OCI-LY7 (cell line): Measurements from ENCODE around the gene RPTN. TPM values are rescaled to one million over a fixed set of nuclear protein-coding genes. Genes with fewer than 3 reads are reported as not detected.

Experiments
- BruUV-seq: library from RNA; stranded (reverse); fragments of 400-500 nt; replicated peaks from 2 replicates; lab custom pipeline; 2021; lab: Mats Ljungman, UMichigan
- CTCF ChIA-PET: fragments of 300-600 bp; sonication (Branson Sonifier 250); formaldehyde crosslinking; loops from one replicate; lab custom pipeline; 2022; ENCODE audit warnings: antibody characterized with exemption; ENCODE audit not compliant: unreplicated experiment; lab: Charles Lee
- POLR2A ChIA-PET: fragments of 300-600 bp; sonication (Branson Sonifier 250); formaldehyde crosslinking; loops from one replicate; lab custom pipeline; 2022; ENCODE audit warnings: antibody characterized with exemption; lab: Charles Lee
- DNase-seq: peaks from one replicate; pipeline ENCODE4 v3.0.0-alpha.2; 2015; ENCODE audit warnings: low spot score
- H2AFZ ChIP-seq: fragments of 200-600 bp; sonication (generic), shearing (Covaris generic); 2 replicates; pipeline ENCODE4 v1.6.1; 2014; ENCODE audit warnings: mild to moderate bottlenecking, antibody characterized with exemption, low read length, moderate library complexity
- H3K27ac ChIP-seq: fragments of 200-600 bp; sonication (generic); 2 replicates; pipeline ENCODE4 v1.5.1; 2014; ENCODE audit warnings: mixed run types, low read depth, mild to moderate bottlenecking, moderate library complexity, low read length, inconsistent platforms; ENCODE audit not compliant: poor library complexity, severe bottlenecking
- H3K36me3 ChIP-seq: fragments of 200-600 bp; sonication (generic); 2 replicates; pipeline ENCODE4 v1.6.1; 2014; ENCODE audit warnings: mild to moderate bottlenecking, antibody characterized with exemption, low read length, moderate library complexity, mixed read lengths; ENCODE audit not compliant: insufficient read depth
- H3K4me1 ChIP-seq: fragments of 200-600 bp; sonication (generic); 2 replicates; pipeline ENCODE4 v1.5.1; 2014; ENCODE audit warnings: mild to moderate bottlenecking, low read length; ENCODE audit not compliant: insufficient read depth, poor library complexity, severe bottlenecking
- H3K4me2 ChIP-seq: fragments of 200-600 bp; sonication (generic); 2 replicates; pipeline ENCODE4 v1.6.1; 2014; ENCODE audit warnings: mild to moderate bottlenecking, low read length
- H3K4me3 ChIP-seq: fragments of 200-600 bp; sonication (generic); 2 replicates; pipeline ENCODE4 v1.5.1; 2014; ENCODE audit warnings: mild to moderate bottlenecking, low read depth, low read length; ENCODE audit not compliant: poor library complexity, severe bottlenecking
- H3K79me2 ChIP-seq: fragments of 200-600 bp; sonication (generic); 2 replicates; pipeline ENCODE4 v1.6.1; 2016; ENCODE audit warnings: low read depth, mild to moderate bottlenecking, low read length, moderate library complexity, mixed read lengths; ENCODE audit not compliant: insufficient read depth
- H3K9me2 ChIP-seq: fragments of 200-600 bp; sonication (generic); 2 replicates; pipeline ENCODE4 v1.6.1; 2016; ENCODE audit warnings: mild to moderate bottlenecking, low read length, mixed read lengths; ENCODE audit not compliant: insufficient read depth
- H3K9me3 ChIP-seq: fragments of 200-600 bp; sonication (generic); 2 replicates; pipeline ENCODE4 v1.6.1; 2014; ENCODE audit warnings: mild to moderate bottlenecking, mixed run types, low read length, mixed read lengths
- H4K20me1 ChIP-seq: fragments of 200-600 bp; sonication (generic); 2 replicates; pipeline ENCODE4 v1.6.1; 2014; ENCODE audit warnings: mild to moderate bottlenecking, antibody characterized with exemption, low read length, moderate library complexity, mixed read lengths; ENCODE audit not compliant: insufficient read depth
- EZH2phosphoT487 ChIP-seq: fragments of 200-600 bp; sonication (generic); IDR thresholded peaks from 2 replicates; pipeline ENCODE4 v1.6.1; 2018; ENCODE audit warnings: low read depth, borderline replicate concordance, mild to moderate bottlenecking, mixed run types, antibody characterized with exemption, low read length, moderate library complexity, mixed read lengths
- intact Hi-C: fragments of 100-400 bp; cut with micrococcal nuclease; formaldehyde crosslinking; loops from one replicate; pipeline ENCODE4 v1.10.0; 2022; ENCODE audit not compliant: unreplicated experiment
- total RNA-seq, 2 experiments: library from RNA; depleted of rRNA in 1 of 2; stranded (reverse); fragments of >200 nt in 1 of 2; shearing (Covaris generic) in 1 of 2; gene quantifications; 2 replicates each; pipeline ENCODE4 v1.2.3, GENCODE V29; 2014 to 2022
- TF ChIP-seq, protein P1 (sequence below): fragments of 200-600 bp; sonication (generic); conservative IDR thresholded peaks from 2 replicates; pipeline ENCODE4 v1.5.1; 2014; ENCODE audit warnings: mild to moderate bottlenecking, antibody characterized with exemption, low read length, moderate library complexity, mixed read lengths

The RPTN gene
- total RNA-seq, 2 experiments from 2014 or later = not detected

DNA sequence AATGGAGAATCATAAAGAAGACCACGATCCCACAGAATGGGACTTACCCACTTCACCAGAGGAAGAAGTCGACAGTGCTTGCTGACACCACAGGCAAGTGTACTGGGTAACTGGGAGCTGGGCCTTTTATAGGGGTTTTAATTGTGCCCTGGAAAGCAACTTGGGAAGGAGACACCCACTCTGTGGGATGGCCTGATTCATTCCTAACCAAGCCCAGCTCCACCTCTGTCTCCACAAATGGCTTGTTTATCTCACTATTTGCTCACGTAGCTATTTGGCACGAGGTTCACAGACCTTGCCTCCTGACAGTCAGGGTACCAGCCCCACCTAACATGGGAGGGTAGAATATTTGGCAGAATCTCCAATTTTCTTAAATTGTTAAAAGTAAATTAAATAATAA is 43.7 kb downstream of the RPTN start, which contains the start of gene TCHH:
TSS of gene TCHH (minus strand) at position 101 of the 400 bp plus-strand sequence. CDS start 1,364 bp downstream, outside the sequence.
- no peak for DNase-seq
- H3K9me3 ChIP-seq = no peaks in the 10 kb centered on the region
- no peaks in the 10 kb centered on the region for H3K79me2 ChIP-seq
- H3K36me3 ChIP-seq = no peaks in the 10 kb centered on the region
- H2AFZ ChIP-seq = no peak within 1 kb of the TSS
- ChIA-PET POLR2A (no interaction called here), CTCF (no interaction called here)
- H3K27ac ChIP-seq = no peak within 1 kb of the TSS
- no peak within 1 kb of the TSS for H3K4me3 ChIP-seq
- TF ChIP-seq, protein P1, sequence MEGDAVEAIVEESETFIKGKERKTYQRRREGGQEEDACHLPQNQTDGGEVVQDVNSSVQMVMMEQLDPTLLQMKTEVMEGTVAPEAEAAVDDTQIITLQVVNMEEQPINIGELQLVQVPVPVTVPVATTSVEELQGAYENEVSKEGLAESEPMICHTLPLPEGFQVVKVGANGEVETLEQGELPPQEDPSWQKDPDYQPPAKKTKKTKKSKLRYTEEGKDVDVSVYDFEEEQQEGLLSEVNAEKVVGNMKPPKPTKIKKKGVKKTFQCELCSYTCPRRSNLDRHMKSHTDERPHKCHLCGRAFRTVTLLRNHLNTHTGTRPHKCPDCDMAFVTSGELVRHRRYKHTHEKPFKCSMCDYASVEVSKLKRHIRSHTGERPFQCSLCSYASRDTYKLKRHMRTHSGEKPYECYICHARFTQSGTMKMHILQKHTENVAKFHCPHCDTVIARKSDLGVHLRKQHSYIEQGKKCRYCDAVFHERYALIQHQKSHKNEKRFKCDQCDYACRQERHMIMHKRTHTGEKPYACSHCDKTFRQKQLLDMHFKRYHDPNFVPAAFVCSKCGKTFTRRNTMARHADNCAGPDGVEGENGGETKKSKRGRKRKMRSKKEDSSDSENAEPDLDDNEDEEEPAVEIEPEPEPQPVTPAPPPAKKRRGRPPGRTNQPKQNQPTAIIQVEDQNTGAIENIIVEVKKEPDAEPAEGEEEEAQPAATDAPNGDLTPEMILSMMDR = no peak
- no peak for TF ChIP-seq EZH2phosphoT487
- H3K4me1 ChIP-seq = no peaks in the 10 kb centered on the region
- BruUV-seq = no TSS peak
- no peak within 1 kb of the TSS for H3K4me2 ChIP-seq
- no peaks in the 10 kb centered on the region for H4K20me1 ChIP-seq
- H3K9me2 ChIP-seq = no peaks in the 10 kb centered on the region
- intact Hi-C loops = no loop called here

DNA sequence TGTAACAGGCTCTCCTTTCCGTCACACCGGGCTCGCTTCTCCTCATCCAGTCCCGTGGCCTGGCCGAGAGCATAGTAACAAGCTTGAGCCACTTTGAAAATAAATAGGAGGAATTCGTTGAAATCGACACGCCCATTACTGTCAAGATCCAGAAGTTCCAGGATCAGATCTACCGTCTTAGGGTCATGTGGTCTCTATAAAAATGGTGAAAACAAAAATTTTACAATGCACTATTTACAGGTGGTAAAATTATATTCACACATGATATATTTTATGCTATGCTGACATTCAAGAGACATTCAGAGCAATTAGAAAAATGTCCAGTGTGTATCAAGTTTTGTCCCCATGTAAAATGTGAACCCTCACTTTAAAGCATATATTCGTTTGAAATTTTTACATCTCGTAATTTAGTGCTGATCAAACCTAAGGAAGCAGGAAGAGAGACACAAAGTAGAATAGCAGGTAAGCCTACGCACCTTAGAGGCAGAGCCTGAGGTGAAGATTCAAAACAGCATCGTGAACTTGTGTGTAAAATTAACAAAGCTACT is 46.1 kb downstream of the RPTN start:
- Histone ChIP-seq H3K36me3 (no peaks in the 10 kb centered on the region), H3K4me2 (no peak overlapping the region), H2AFZ (no peak overlapping the region), H4K20me1 (no peaks in the 10 kb centered on the region), H3K4me1 (no peaks in the 10 kb centered on the region), H3K9me2 (no peaks in the 10 kb centered on the region), H3K4me3 (no peak overlapping the region), H3K27ac (no peak overlapping the region), H3K79me2 (no peaks in the 10 kb centered on the region), H3K9me3 (no peaks in the 10 kb centered on the region)
- no TSS peak for BruUV-seq
- intact Hi-C loops = no loop called here
- ChIA-PET CTCF (no interaction called here), POLR2A (no interaction called here)
- DNase-seq = no peak
- no peak for TF ChIP-seq EZH2phosphoT487
- TF ChIP-seq, protein P1 = no peak

DNA sequence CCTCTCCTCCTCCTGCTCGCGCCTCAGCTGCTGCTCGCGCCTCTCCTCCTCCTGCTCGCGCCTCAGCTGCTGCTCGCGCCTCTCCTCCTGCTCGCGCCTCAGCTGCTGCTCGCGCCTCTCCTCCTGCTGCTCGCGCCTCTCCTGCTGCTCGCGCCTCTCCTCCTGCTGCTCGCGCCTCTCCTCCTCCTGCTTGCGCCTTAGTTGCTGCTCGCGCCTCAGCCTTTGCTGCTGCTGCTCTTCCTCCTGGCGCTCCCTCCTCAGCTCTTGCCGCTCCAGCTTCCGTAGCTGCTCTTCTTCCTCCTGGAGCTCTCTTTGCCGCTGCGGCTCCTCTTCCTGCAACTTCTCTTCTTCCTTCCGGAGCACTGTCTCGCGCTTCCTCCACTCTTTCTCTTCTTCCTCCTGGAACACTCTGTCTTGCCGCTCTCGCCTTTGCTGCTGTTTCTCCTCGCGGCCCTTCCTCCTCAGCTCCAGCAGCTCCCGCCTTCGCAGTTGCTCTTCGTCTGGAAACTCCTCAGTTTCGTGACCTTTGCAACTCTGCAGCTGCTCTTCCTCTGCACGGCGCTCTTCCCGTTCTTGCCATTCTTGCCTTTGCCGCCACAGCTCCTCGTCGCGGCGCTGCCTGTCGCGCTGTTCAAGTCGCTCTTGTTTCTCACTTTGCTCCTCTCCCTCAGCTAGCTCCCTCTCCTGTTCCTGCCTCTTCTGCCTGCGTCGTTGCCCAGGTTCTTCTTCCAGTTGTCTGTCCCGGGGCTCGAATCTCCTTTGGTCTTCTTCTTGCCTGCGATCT is 46.7 kb downstream of the RPTN start:
- Histone ChIP-seq H3K36me3 (no peaks in the 10 kb centered on the region), H3K9me3 (no peaks in the 10 kb centered on the region), H3K4me1 (no peaks in the 10 kb centered on the region), H3K4me2 (no peak overlapping the region; the same call in 1 of the 2 replicates), H3K9me2 (no peaks in the 10 kb centered on the region), H3K4me3 (no peak overlapping the region), H2AFZ (no peak overlapping the region), H4K20me1 (no peaks in the 10 kb centered on the region), H3K27ac (no peak overlapping the region), H3K79me2 (no peaks in the 10 kb centered on the region)
- no peak for DNase-seq
- BruUV-seq = no TSS peak
- ChIA-PET POLR2A (no interaction called here), CTCF (no interaction called here)
- TF ChIP-seq, protein P1 = no peak
- no peak for TF ChIP-seq EZH2phosphoT487
- intact Hi-C loops = no loop called here
